Large intestine (tissue), 3 donors: ENCODE measurements around the gene TSGA10IP. TPM values are rescaled to one million over a fixed set of nuclear protein-coding genes. Genes with fewer than 3 reads are reported as not detected.
A peak's percentile ranks its signal among the peaks of the same experiment; 100 is the strongest.
"Not testable (repeated sequence)": the region's sequence is repeated elsewhere in the genome, so short reads cannot be mapped to it uniquely, and the experiment has no call there.

Experiments
- DNase-seq, 2 donors: peaks; one replicate each; pipeline versions ENCODE4 v3.0.0 to v3.0.0-alpha.2; 2013
- H3K27ac ChIP-seq: one replicate; pipeline ENCODE4 v1.5.1; 2013; ENCODE audit warnings: low read length
- H3K27me3 ChIP-seq: 2 replicates; pipeline ENCODE4 v1.6.1; 2013; ENCODE audit warnings: low read length; ENCODE audit not compliant: control insufficient read depth, insufficient read depth
- H3K36me3 ChIP-seq: 2 replicates; pipeline ENCODE4 v1.6.1; 2013; ENCODE audit warnings: low read length; ENCODE audit not compliant: control insufficient read depth, insufficient read depth
- H3K4me1 ChIP-seq: one replicate; pipeline ENCODE4 v1.6.1; 2013; ENCODE audit warnings: low read length; ENCODE audit not compliant: control insufficient read depth, insufficient read depth
- H3K4me3 ChIP-seq: one replicate; pipeline ENCODE4 v1.5.1; 2013; ENCODE audit warnings: low read length
- H3K9me3 ChIP-seq: one replicate; pipeline ENCODE4 v1.6.1; 2013; ENCODE audit warnings: mild to moderate bottlenecking, low read depth, low read length, moderate library complexity; ENCODE audit not compliant: control insufficient read depth
- WGBS: methylation state at CpG from one replicate; pipeline ENCODE4 v1.1.5; 2013; ENCODE audit warnings: low lambda C conversion rate; ENCODE audit not compliant: insufficient coverage; 5-methylcytosine and 5-hydroxymethylcytosine counted together
- polyA plus RNA-seq: library from polyadenylated mRNA; unstranded; fragments of 120-200 nt; gene quantifications from one replicate; pipeline ENCODE4 v1.2.1, GENCODE V29; 2013

Gene TSGA10IP
- polyA plus RNA-seq, 1 donor = not detected

GRCh38 chr11:65947133-65947532 is 1.9 kb downstream of the TSGA10IP start:
- DNase-seq = no peak
- no peaks in the 10 kb centered on the region for H3K36me3 ChIP-seq
- no peaks in the 10 kb centered on the region for H3K4me1 ChIP-seq
- H3K27ac ChIP-seq = no peak overlapping the region
- H3K4me3 ChIP-seq = no peak overlapping the region
- no CpG with 5 or more reads among the region's 13 CpGs for WGBS
- H3K9me3 ChIP-seq = no peaks in the 10 kb centered on the region
- peaks cover 10% of the 10 kb centered on the region for H3K27me3 ChIP-seq

GRCh38 chr11:65947603-65948125 is 2.4 kb downstream of the TSGA10IP start:
- no peak overlapping the region for H3K27ac ChIP-seq
- no CpG with 5 or more reads among the region's 12 CpGs for WGBS
- DNase-seq = no peak
- H3K9me3 ChIP-seq = no peaks in the 10 kb centered on the region
- peaks cover 5% of the 10 kb centered on the region for H3K27me3 ChIP-seq
- no peaks in the 10 kb centered on the region for H3K4me1 ChIP-seq
- H3K4me3 ChIP-seq = no peak overlapping the region
- H3K36me3 ChIP-seq = no peaks in the 10 kb centered on the region

- H3K4me3 ChIP-seq, H3K4me1 ChIP-seq, H3K36me3 ChIP-seq, DNase-seq, H3K27ac ChIP-seq, H3K27me3 ChIP-seq, H3K9me3 ChIP-seq: not testable (repeated sequence)
- WGBS = 100% methylated on average over 1 of the region's 5 CpGs
Measured at GRCh38 chr11:65950711-65951110, 5.4 kb downstream of the TSGA10IP start.

- H3K4me1 ChIP-seq = not testable (repeated sequence)
- 100% methylated on average over 1 of the region's 3 CpGs for WGBS
Measured at GRCh38 chr11:65951641-65952040, 6.4 kb downstream of the TSGA10IP start.

GRCh38 chr11:65952052-65952521 is 6.8 kb downstream of the TSGA10IP start:
- Histone ChIP-seq H3K27ac (no peak overlapping the region), H3K27me3 (peaks cover 5% of the 10 kb centered on the region), H3K36me3 (no peaks in the 10 kb centered on the region), H3K9me3 (peaks cover 4% of the 10 kb centered on the region), H3K4me1 (no peaks in the 10 kb centered on the region), H3K4me3 (no peak overlapping the region)
- WGBS = no CpG with 5 or more reads among the region's 6 CpGs
- no peak for DNase-seq

More at GRCh38 chr11:65951641-65952040, 6.4 kb downstream of the TSGA10IP start:
- H3K27me3 ChIP-seq, H3K9me3 ChIP-seq, H3K27ac ChIP-seq, H3K4me3 ChIP-seq, DNase-seq, H3K36me3 ChIP-seq: not testable (repeated sequence)

- Histone ChIP-seq H3K27ac (no peak overlapping the region), H3K9me3 (peaks cover 4% of the 10 kb centered on the region), H3K4me3 (no peak overlapping the region), H3K4me1 (no peaks in the 10 kb centered on the region), H3K36me3 (no peaks in the 10 kb centered on the region), H3K27me3 (no peaks in the 10 kb centered on the region)
- no CpG with 5 or more reads among the region's 20 CpGs for WGBS
- no peak for DNase-seq
Measured at GRCh38 chr11:65953471-65953870, 8.2 kb downstream of the TSGA10IP start.

- no peak overlapping the region for H3K4me3 ChIP-seq
- DNase-seq = no peak
- H3K4me1 ChIP-seq = no peaks in the 10 kb centered on the region
- no peaks in the 10 kb centered on the region for H3K27me3 ChIP-seq
- peaks cover 4% of the 10 kb centered on the region for H3K9me3 ChIP-seq
- no peak overlapping the region for H3K27ac ChIP-seq
- no CpG with 5 or more reads among the region's 8 CpGs for WGBS
- no peaks in the 10 kb centered on the region for H3K36me3 ChIP-seq
Measured at GRCh38 chr11:65954771-65955170, 9.5 kb downstream of the TSGA10IP start.

- no peaks in the 10 kb centered on the region for H3K36me3 ChIP-seq
- WGBS = no CpG with 5 or more reads among the region's 4 CpGs
- H3K4me3 ChIP-seq = no peak overlapping the region
- no peak for DNase-seq
- no peak overlapping the region for H3K27ac ChIP-seq
- peaks cover 10% of the 10 kb centered on the region for H3K4me1 ChIP-seq
- no peaks in the 10 kb centered on the region for H3K27me3 ChIP-seq
- H3K9me3 ChIP-seq = peaks cover 3% of the 10 kb centered on the region
Measured at GRCh38 chr11:65958291-65958690, 13.0 kb downstream of the TSGA10IP start.

GRCh38 chr11:65958774-65959420 is 13.6 kb downstream of the TSGA10IP start:
- no peak for DNase-seq
- H3K36me3 ChIP-seq = peaks cover 3% of the 10 kb centered on the region
- H3K4me1 ChIP-seq = peaks cover 10% of the 10 kb centered on the region
- no peak overlapping the region for H3K27ac ChIP-seq
- H3K27me3 ChIP-seq = no peaks in the 10 kb centered on the region
- H3K4me3 ChIP-seq = no peak overlapping the region
- no CpG with 5 or more reads among the region's 17 CpGs for WGBS
- H3K9me3 ChIP-seq = no peaks in the 10 kb centered on the region

- Histone ChIP-seq H3K4me3 (peak overlapping the region; percentile 95), H3K27ac (peak overlapping the region; percentile 97), H3K27me3 (no peaks in the 10 kb centered on the region), H3K36me3 (peaks cover 23% of the 10 kb centered on the region), H3K9me3 (no peaks in the 10 kb centered on the region), H3K4me1 (peaks cover 10% of the 10 kb centered on the region)
- DNase-seq = no peak
- no CpG with 5 or more reads among the region's 16 CpGs for WGBS
Measured at GRCh38 chr11:65960824-65961266, 15.6 kb downstream of the TSGA10IP start.
